OCI-LY1 (cell line): ENCODE measurements around the gene NKD1.

ENCODE experiments used
- H2AFZ ChIP-seq: fragments of 200-600 bp; sonication (generic), shearing (Covaris generic); 2 replicates; pipeline ENCODE4 v1.6.0; 2014; ENCODE audit warnings: antibody characterized with exemption, mild to moderate bottlenecking, low read length
- H3F3A ChIP-seq: fragments of 200-600 bp; sonication (generic), shearing (Covaris generic); 2 replicates; pipeline ENCODE4 v1.6.0; 2014; ENCODE audit warnings: mild to moderate bottlenecking, antibody characterized with exemption, low read length, moderate library complexity; ENCODE audit not compliant: insufficient read depth
- H3K27ac ChIP-seq: fragments of 200-600 bp; sonication (generic); 2 replicates; pipeline ENCODE4 v1.5.1; 2014; ENCODE audit warnings: low read length, mixed run types, mild to moderate bottlenecking, low read depth; ENCODE audit not compliant: poor library complexity, severe bottlenecking
- H3K27me3 ChIP-seq: fragments of 200-600 bp; sonication (generic); 2 replicates; pipeline ENCODE4 v1.6.0; 2014; ENCODE audit warnings: antibody characterized with exemption, mild to moderate bottlenecking, low read length, moderate library complexity; ENCODE audit not compliant: insufficient read depth
- H3K36me3 ChIP-seq: fragments of 200-600 bp; sonication (generic); 2 replicates; pipeline ENCODE4 v1.6.1; 2014; ENCODE audit warnings: mild to moderate bottlenecking, antibody characterized with exemption, low read length, moderate library complexity, mixed read lengths; ENCODE audit not compliant: insufficient read depth
- H3K4me1 ChIP-seq: fragments of 200-600 bp; sonication (generic); 2 replicates; pipeline ENCODE4 v1.5.1; 2014; ENCODE audit warnings: mild to moderate bottlenecking, low read length, moderate library complexity; ENCODE audit not compliant: insufficient read depth, severe bottlenecking
- H3K4me2 ChIP-seq: fragments of 200-600 bp; sonication (generic), shearing (Covaris generic); 2 replicates; pipeline ENCODE4 v1.6.1; 2014; ENCODE audit warnings: low read length
- H3K4me3 ChIP-seq: fragments of 200-600 bp; sonication (generic); 2 replicates; pipeline ENCODE4 v1.5.1; 2014; ENCODE audit warnings: low read length, low read depth, mild to moderate bottlenecking, mixed read lengths; ENCODE audit not compliant: poor library complexity, severe bottlenecking
- H3K79me2 ChIP-seq: fragments of 200-600 bp; shearing (Covaris generic); 2 replicates; pipeline ENCODE4 v1.6.1; 2016; ENCODE audit warnings: mixed run types, low read length, mixed read lengths; ENCODE audit not compliant: insufficient read depth
- H3K9ac ChIP-seq: fragments of 200-600 bp; sonication (generic), shearing (Covaris generic); 2 replicates; pipeline ENCODE4 v1.6.1; 2014; ENCODE audit warnings: mild to moderate bottlenecking, low read length, mixed read lengths
- H3K9me2 ChIP-seq: fragments of 200-600 bp; sonication (generic), shearing (Covaris generic); 2 replicates; pipeline ENCODE4 v1.6.1; 2014; ENCODE audit warnings: low read depth, mild to moderate bottlenecking, low read length, mixed read lengths
- H3K9me3 ChIP-seq: fragments of 200-600 bp; shearing (Covaris generic); 2 replicates; pipeline ENCODE4 v1.6.1; 2014; ENCODE audit warnings: low read length, mixed read lengths
- H4K20me1 ChIP-seq: fragments of 200-600 bp; sonication (generic), shearing (Covaris generic); 2 replicates; pipeline ENCODE4 v1.6.0; 2016; ENCODE audit warnings: mild to moderate bottlenecking, low read length; ENCODE audit not compliant: insufficient read depth
- CTCF ChIP-seq: fragments of 200-600 bp; sonication (generic), shearing (Covaris generic); IDR thresholded peaks from 2 replicates; pipeline ENCODE4 v1.5.1; 2017; ENCODE audit warnings: mild to moderate bottlenecking, antibody characterized with exemption, low read length, moderate library complexity, mixed read lengths
- EZH2 ChIP-seq: fragments of 200-600 bp; sonication (generic), shearing (Covaris generic); IDR thresholded peaks from 2 replicates; pipeline ENCODE4 v1.8.0; 2017; ENCODE audit warnings: borderline replicate concordance, mixed run types, mild to moderate bottlenecking, antibody characterized with exemption, low read length, moderate library complexity, mixed read lengths

The NKD1 gene

GRCh38 chr16:50655558-50656055, 107.4 kb downstream of the NKD1 start:
- no peaks in the 10 kb centered on the region for H3K79me2 ChIP-seq
- no peak overlapping the region for H3K27ac ChIP-seq
- TF ChIP-seq EZH2 = no peak
- H3K4me3 ChIP-seq = no peak overlapping the region
- no peaks in the 10 kb centered on the region for H3F3A ChIP-seq
- H3K9me2 ChIP-seq = no peaks in the 10 kb centered on the region
- peaks cover 9% of the 10 kb centered on the region for H3K27me3 ChIP-seq
- H4K20me1 ChIP-seq = no peaks in the 10 kb centered on the region
- H3K9me3 ChIP-seq = no peaks in the 10 kb centered on the region
- H3K4me1 ChIP-seq = no peaks in the 10 kb centered on the region
- H3K4me2 ChIP-seq = no peak overlapping the region
- no peaks in the 10 kb centered on the region for H3K36me3 ChIP-seq
- no peak overlapping the region for H3K9ac ChIP-seq
- H2AFZ ChIP-seq = no peak overlapping the region

GRCh38 chr16:50657241-50657640, 109.0 kb downstream of the NKD1 start:
- H3K27me3 ChIP-seq = peaks cover 9% of the 10 kb centered on the region
- H3K9me2 ChIP-seq = no peaks in the 10 kb centered on the region
- TF ChIP-seq CTCF = no peak
- TF ChIP-seq EZH2 = no peak
- H3K9ac ChIP-seq = no peak overlapping the region
- no peak overlapping the region for H2AFZ ChIP-seq
- no peaks in the 10 kb centered on the region for H3K9me3 ChIP-seq
- no peaks in the 10 kb centered on the region for H3F3A ChIP-seq
- H3K4me2 ChIP-seq = no peak overlapping the region
- no peaks in the 10 kb centered on the region; the same call in 1 of the 2 replicates for H3K36me3 ChIP-seq
- H3K4me1 ChIP-seq = no peaks in the 10 kb centered on the region
- H3K27ac ChIP-seq = no peak overlapping the region
- no peaks in the 10 kb centered on the region for H3K79me2 ChIP-seq
- no peaks in the 10 kb centered on the region for H4K20me1 ChIP-seq
- no peak overlapping the region for H3K4me3 ChIP-seq

GRCh38 chr16:50659806-50660205, 111.6 kb downstream of the NKD1 start:
- Histone ChIP-seq H2AFZ (no peak overlapping the region), H3K9ac (no peak overlapping the region), H3K4me3 (no peak overlapping the region), H3K4me2 (no peak overlapping the region), H3K79me2 (no peaks in the 10 kb centered on the region), H3K27ac (no peak overlapping the region), H4K20me1 (no peaks in the 10 kb centered on the region), H3K9me2 (no peaks in the 10 kb centered on the region), H3K4me1 (no peaks in the 10 kb centered on the region), H3K36me3 (no peaks in the 10 kb centered on the region; the same call in 1 of the 2 replicates), H3K9me3 (no peaks in the 10 kb centered on the region), H3F3A (no peaks in the 10 kb centered on the region), H3K27me3 (peaks cover 9% of the 10 kb centered on the region)
- TF ChIP-seq CTCF = no peak
- no peak for TF ChIP-seq EZH2

GRCh38 chr16:50662306-50662940, 114.2 kb downstream of the NKD1 start:
- H3K9me3 ChIP-seq = no peaks in the 10 kb centered on the region
- H3K9me2 ChIP-seq = no peaks in the 10 kb centered on the region
- no peaks in the 10 kb centered on the region; the same call in 1 of the 2 replicates for H3K36me3 ChIP-seq
- H3K9ac ChIP-seq = no peak overlapping the region
- no peak for TF ChIP-seq CTCF
- no peak for TF ChIP-seq EZH2
- no peaks in the 10 kb centered on the region for H4K20me1 ChIP-seq
- H3K27ac ChIP-seq = no peak overlapping the region
- no peaks in the 10 kb centered on the region for H3K79me2 ChIP-seq
- H3K4me2 ChIP-seq = no peak overlapping the region
- no peak overlapping the region for H2AFZ ChIP-seq
- no peak overlapping the region for H3K4me3 ChIP-seq
- no peaks in the 10 kb centered on the region for H3F3A ChIP-seq
- peaks cover 3% of the 10 kb centered on the region for H3K4me1 ChIP-seq
- peaks cover 3% of the 10 kb centered on the region; the same call in 1 of the 2 replicates for H3K27me3 ChIP-seq
